Chondrocyte (in vitro differentiated cells): ENCODE measurements around the gene SLC8A1. TPM values are rescaled to one million over a fixed set of nuclear protein-coding genes. Genes with fewer than 3 reads are reported as not detected.

Experiments used
- DNase-seq: peaks from one replicate; pipeline ENCODE4 v3.0.0; 2021; ENCODE audit warnings: mixed read lengths, low spot score
- H3K27ac Mint-ChIP-seq: one replicate; pipeline ENCODE4 v1.8.0; 2021; ENCODE audit warnings: mild to moderate bottlenecking, moderate library complexity, mixed read lengths; ENCODE audit not compliant: unreplicated experiment
- H3K27me3 Mint-ChIP-seq: 2 replicates; pipeline ENCODE4 v1.8.0; 2021; ENCODE audit warnings: low read depth, mixed read lengths
- H3K36me3 Mint-ChIP-seq: 2 replicates; pipeline ENCODE4 v1.8.0; 2021; ENCODE audit warnings: low read depth, mixed read lengths
- H3K4me1 Mint-ChIP-seq: 2 replicates; pipeline ENCODE4 v1.8.0; 2021; ENCODE audit warnings: low read depth, mild to moderate bottlenecking, mixed read lengths
- H3K4me3 Mint-ChIP-seq: one replicate; pipeline ENCODE4 v1.8.0; 2021; ENCODE audit warnings: mild to moderate bottlenecking, moderate library complexity, mixed read lengths; ENCODE audit not compliant: unreplicated experiment
- H3K9me3 Mint-ChIP-seq: 2 replicates; pipeline ENCODE4 v1.8.0; 2021; ENCODE audit warnings: low read depth, mixed read lengths
- CTCF ChIP-seq: fragments of 200-600 bp; sonication (generic); IDR thresholded peaks from 2 replicates; pipeline ENCODE4 v1.5.0; 2021; ENCODE audit warnings: antibody characterized with exemption, mild to moderate bottlenecking, moderate library complexity
- total RNA-seq: library from RNA; stranded (reverse); gene quantifications from 3 replicates; pipeline ENCODE4 v1.2.1, GENCODE V29; 2021

Gene SLC8A1
- total RNA-seq, 1 donor from 2014 or later: 53.7 TPM

GRCh38 chr2:40096360-40096759 is 355.5 kb downstream of the SLC8A1 start:
- H3K36me3 Mint-ChIP-seq: no peaks in the 10 kb centered on the region
- H3K4me1 Mint-ChIP-seq: peaks cover 77% of the 10 kb centered on the region
- H3K4me3 Mint-ChIP-seq: no peak overlapping the region
- TF ChIP-seq CTCF: no peak
- H3K27ac Mint-ChIP-seq: no peak overlapping the region
- no peaks in the 10 kb centered on the region for H3K9me3 Mint-ChIP-seq
- no peak for DNase-seq
- no peaks in the 10 kb centered on the region for H3K27me3 Mint-ChIP-seq

GRCh38 chr2:40095000-40095399 is 356.9 kb downstream of the SLC8A1 start:
- no peaks in the 10 kb centered on the region for H3K27me3 Mint-ChIP-seq
- no peak for DNase-seq
- no peaks in the 10 kb centered on the region for H3K9me3 Mint-ChIP-seq
- peak overlapping the region; percentile 28 for H3K27ac Mint-ChIP-seq
- H3K36me3 Mint-ChIP-seq: no peaks in the 10 kb centered on the region
- no peak for TF ChIP-seq CTCF
- H3K4me1 Mint-ChIP-seq: peaks cover 63% of the 10 kb centered on the region
- H3K4me3 Mint-ChIP-seq: no peak overlapping the region

GRCh38 chr2:40094451-40094850 is 357.4 kb downstream of the SLC8A1 start:
- no peaks in the 10 kb centered on the region for H3K9me3 Mint-ChIP-seq
- H3K4me3 Mint-ChIP-seq: no peak overlapping the region
- H3K27me3 Mint-ChIP-seq: no peaks in the 10 kb centered on the region
- H3K4me1 Mint-ChIP-seq: peaks cover 58% of the 10 kb centered on the region
- TF ChIP-seq CTCF: no peak
- peak overlapping the region; percentile 2 for H3K27ac Mint-ChIP-seq
- no peak for DNase-seq
- H3K36me3 Mint-ChIP-seq: no peaks in the 10 kb centered on the region

GRCh38 chr2:40093021-40093675 is 358.7 kb downstream of the SLC8A1 start:
- H3K36me3 Mint-ChIP-seq: no peaks in the 10 kb centered on the region
- peaks cover 46% of the 10 kb centered on the region for H3K4me1 Mint-ChIP-seq
- no peaks in the 10 kb centered on the region for H3K27me3 Mint-ChIP-seq
- peak overlapping the region; percentile 50 for H3K27ac Mint-ChIP-seq
- no peaks in the 10 kb centered on the region for H3K9me3 Mint-ChIP-seq
- no peak overlapping the region for H3K4me3 Mint-ChIP-seq
- no peak for TF ChIP-seq CTCF
- DNase-seq: no peak

GRCh38 chr2:40090044-40090443 is 361.8 kb downstream of the SLC8A1 start:
- Mint-ChIP-seq H3K27me3 (no peaks in the 10 kb centered on the region), H3K27ac (no peak overlapping the region), H3K36me3 (no peaks in the 10 kb centered on the region), H3K9me3 (no peaks in the 10 kb centered on the region), H3K4me3 (no peak overlapping the region), H3K4me1 (peaks cover 19% of the 10 kb centered on the region)
- no peak for DNase-seq
- no peak for TF ChIP-seq CTCF
